ENCODE data around the gene FANCI.

FANCI gene

DNA sequence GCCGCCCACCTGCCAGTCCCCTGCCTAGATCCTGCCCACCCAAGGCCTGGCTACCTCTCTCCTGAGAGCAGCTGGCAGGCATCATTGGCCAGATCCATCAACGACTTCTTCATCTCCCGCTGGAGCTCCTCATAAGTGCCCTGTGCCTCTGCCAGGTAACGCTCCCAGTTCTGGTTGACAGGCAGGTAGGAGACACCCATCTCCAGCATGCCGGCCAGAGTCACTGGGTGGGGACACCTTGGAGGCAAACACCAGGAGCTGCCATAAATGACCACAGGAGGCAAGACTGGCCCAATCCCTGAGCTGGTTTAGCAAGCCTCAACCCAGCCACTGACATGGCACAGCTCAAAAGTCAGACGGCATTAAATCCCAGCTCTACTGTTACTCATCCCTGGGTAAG lies 83.3 kb downstream of the FANCI start:
- H3K4me3 ChIP-seq: no peak overlapping the region
- H3K27ac ChIP-seq: no peak overlapping the region

DNA sequence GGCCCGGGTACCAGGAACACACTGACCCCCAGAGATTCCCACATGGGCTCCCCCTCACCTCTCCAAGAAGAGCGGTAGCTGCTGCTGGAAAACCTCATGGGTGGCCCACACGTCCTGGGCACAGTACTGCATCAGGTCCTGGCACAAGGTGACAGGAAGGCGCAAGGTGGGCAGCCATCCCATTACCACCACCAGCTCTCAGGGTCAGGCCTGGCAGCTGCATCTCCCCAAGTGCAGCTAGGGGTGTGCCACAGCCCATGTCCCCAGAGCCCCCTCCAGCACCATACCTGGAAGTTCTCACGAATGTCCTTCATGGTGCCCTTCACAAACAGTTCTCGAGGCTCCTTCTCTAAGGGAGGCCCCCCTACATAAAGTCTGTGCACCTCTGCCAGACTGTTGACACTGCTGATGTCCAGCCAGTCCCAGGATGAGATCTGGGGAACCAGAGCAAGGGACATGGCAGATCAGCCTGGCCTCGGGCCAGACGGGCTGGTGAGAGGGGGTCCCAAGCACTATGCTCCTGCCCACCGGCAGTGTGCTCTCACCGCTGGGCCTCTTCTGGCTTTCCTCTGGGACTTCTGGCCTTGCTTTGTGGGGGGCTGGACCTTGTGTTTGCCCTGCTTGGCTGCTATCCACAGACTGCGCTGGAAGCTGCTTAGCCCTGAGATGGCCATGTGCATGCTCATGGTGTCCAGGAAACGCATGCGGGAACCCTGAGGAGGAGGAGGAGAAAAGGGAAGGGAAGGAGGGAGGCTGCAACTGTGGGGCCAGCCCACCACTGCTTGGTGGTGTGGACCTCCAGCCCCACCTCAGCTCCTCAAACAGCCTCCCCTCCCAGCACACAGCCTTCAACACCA lies 84.8 kb downstream of the FANCI start:
- H3K27ac ChIP-seq: peak overlapping the region in 5 of 21 experiments; percentile 14 to 66 (median 30)
- H3K4me3 ChIP-seq: no peak overlapping the region

DNA sequence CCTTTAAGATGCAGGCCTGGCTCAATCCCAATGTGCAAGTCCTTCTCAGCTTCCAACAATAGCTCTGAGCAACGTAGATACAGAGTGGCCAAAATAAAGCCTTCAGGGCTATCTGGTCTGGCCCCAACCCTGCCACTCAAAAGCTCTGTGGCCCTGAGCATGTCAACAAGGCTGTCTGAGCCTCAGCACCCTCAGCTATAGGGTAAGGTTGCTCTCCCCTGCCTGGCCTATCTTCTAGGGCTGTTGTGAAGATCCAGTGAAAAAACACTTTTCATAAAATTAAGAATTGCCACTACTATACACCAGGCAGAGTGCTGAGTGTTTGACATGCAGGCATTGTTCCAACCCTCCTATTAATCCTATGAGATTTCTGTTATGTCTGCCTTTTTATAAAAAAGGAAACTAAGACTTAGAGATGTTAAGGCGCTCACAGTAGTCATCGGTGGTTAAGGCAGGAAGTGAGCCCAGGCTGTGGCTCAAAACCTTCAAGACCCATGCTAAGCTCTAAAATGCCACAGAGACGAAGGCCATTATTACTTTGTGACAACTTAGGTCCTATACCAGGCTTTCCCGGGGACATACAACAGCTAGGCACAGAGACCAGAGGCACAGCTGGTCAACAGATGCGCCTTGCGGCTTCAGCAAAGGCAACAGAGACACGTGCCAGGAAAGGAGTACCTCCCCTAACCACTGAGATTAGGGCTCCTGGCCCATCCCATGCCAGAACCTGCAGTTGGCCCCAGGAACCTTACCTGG lies 85.7 kb downstream of the FANCI start:
- Histone ChIP-seq H3K27ac (peak overlapping the region in 11 of 21 experiments; percentile 14 to 66 (median 30)), H3K4me3 (no peak overlapping the region)

DNA sequence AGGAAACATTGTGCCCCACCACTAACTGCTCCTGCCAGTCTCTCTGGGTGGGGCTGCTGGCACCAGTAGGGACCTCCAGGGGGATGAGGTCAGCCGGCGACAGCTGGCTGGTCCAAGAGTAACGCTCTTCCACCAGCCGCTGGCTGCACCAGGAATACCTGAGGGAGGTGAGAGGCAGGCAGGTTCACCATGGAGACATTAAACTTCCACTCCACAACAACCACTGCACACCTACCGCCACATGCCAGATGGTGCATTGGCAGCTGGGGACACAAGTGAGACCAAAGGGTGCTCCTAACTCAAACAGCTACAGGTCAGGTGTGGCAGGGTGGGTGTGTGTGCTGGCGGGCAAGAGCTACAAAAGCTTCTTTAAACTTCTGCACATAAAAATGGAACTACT lies 86.3 kb downstream of the FANCI start:
- peak overlapping the region in 10 of 21 experiments; percentile 2 to 66 (median 30) for H3K27ac ChIP-seq

DNA sequence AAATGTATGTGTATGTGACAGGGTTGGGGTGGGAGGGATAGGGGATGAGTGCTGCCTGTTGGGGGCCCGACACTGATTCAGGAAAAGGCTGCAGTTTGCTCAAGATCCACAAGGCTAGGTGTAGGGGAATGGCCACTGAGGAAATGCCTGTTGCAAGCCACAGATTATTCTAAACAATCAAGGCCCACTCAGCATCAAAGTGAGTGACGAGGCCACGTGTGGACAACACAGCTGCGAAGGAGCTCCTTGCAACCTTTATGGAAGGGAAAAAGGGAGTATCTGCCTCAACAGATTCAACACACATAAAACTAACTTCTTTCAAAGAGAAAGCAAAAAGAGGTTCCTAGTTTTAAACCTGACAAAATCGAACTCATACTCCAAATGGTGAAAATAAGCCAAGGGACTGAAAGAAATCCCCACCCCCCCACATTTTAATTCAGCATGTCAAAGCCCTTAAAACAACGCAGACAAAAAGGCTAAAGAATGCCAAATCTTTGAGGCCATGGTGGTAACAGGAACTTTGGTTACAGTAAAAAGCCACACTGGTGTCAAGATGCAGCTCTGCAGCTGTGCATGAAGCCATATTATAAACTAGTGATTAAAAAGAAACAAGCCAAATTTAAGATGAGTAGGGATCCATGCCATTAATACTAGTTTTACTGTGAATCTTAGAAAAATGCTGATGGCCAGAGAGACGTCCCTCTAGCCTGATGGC lies 87.3 kb downstream of the FANCI start:
- Histone ChIP-seq H3K4me3 (no peak overlapping the region), H3K27ac (peak overlapping the region in 2 of 21 experiments; percentile 8 to 66)

More for the DNA sequence above, 86.3 kb downstream of the FANCI start:
- no peak overlapping the region for H3K4me3 ChIP-seq

DNA sequence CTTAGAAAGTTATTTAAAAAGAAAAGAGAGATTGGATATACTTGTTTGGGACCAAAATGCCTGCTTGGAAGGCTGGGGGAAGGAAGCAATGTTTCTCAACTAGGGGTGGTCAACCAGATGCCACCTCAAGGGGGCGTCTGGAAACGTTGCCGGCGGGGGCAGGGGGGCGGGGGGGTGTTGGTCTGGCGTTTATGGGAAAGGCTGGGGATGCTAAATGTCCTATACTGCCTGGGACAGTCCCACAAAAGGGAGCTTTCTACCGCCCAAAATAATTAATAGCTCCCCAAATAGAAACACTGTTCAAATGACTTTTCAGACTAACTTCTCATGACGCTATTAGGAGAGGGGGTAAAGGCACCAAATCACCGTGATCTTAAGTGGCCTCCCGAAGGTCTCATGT lies 88.7 kb downstream of the FANCI start:
- Histone ChIP-seq H3K27ac (peak overlapping the region in 2 of 21 experiments; percentile 11 to 66), H3K4me3 (no peak overlapping the region)

DNA sequence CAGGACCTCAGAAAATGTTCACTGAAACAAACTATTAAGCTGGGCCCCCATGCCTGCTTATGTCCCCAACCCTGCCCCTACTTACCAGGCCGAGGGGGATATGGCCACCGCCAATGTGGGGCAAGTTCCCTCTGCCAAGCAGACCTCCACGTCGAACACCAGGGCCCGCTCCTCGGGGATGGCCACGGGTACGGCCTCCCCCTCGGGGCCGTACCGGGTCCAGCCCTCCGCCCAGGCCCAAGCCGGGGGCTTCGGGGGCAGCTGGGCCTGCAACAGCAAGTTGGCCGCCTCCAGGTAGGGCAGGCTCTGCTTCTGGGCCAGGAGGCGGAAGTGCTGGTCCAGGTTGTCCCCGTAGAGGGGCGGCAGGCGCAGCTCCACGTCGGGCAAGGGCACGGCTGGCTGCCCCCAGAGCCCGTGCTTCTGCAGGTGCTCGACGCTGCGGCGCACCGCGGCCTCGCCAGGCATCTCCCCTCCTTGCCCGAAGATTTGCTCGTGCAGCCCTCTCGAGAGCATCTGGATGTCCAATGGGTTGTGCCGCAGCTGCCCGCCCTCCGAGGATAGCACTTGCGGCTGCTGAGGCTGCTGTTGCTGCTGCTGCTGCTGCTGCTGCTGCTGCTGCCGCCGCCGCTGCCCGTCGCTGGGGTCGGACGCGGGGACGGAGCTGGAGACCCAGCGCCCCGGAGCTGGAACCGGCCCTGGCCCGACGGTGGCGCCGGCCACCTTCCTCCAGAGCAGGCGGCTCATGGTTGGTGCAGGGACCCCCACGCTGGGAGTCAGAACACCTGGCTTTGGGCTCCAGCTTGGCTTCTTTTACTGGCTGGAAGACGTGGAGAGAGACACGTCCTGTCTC lies 89.5 kb downstream of the FANCI start:
- Histone ChIP-seq H3K4me3 (peak overlapping the region; percentile 68 to 94 (median 82)), H3K27ac (peak overlapping the region in 11 of 21 experiments; percentile 85 to 98 (median 94))

DNA sequence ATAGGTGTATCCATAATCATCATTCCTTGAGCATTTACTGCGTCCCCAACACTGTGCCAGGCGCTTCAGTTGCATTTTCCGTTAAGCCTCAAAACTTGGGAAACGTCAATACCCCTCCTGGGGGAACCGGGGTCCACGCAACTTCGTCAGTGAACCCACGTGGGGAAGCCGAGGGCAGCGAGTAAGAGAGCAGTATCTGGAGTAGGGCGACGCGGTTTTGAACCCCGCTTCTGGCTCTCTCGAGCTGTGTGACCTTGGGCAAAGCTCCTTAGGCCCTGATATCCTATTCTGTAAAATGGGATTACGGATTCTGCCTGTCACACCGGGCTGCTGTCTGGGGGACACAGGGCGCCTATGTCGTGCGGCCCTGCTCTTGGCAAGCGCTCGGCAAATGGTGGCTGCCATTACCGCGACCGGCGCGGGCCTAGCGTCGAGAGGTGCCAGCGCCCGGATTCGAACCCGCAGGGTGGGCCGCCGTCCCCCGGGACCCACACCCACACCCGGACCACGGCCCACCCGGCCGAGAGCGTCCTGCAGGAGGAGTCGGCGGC lies 90.3 kb downstream of the FANCI start:
- peak overlapping the region; percentile 79 to 98 (median 93) for H3K27ac ChIP-seq
- H3K4me3 ChIP-seq: peak overlapping the region; percentile 68 to 94 (median 82)

DNA sequence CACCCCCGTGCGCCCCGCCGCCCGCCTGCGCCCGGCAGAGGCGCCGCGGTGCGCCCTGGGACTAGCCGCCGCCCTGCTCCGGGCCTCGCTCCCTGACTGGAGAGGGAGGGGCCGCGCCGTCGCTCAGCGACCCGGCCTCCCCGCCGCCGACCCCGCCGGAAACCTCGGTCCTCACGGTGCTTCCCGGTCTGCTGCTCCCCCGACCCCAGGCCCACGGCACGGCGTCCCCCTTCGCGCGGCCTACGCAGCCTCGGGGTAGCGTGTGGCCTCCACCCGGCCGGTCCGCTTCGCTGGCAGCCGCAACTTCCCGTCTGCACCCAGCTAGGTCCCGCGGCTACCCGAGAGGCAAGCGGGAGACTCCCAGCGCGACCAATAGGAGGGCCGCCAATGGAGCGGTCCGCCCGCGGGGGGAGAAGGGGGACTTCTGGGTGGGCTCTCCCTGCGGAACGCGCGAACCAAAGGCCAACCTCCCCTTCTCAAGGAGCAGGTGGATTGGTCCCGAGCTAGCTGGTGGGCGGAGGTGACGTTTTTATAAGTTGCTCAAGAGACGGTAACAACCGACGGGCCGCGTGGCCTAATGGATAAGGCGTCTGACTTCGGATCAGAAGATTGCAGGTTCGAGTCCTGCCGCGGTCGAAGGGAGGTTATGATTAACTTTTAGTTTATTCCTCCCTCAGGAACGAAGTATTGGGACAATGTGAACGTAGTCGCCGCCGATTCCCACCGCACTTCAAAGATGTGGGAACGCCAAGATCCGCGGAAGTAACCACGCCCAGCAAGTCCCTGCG lies 90.9 kb downstream of the FANCI start, which contains the start of gene POLG:
Gene POLG, minus strand, starts transcription at position 315 of the 788 bp plus-strand sequence. CDS start 1,070 bp downstream, outside the sequence.
- Histone ChIP-seq H3K4me3 (peak within 1 kb of the TSS; percentile 68 to 94 (median 82)), H3K27ac (peak within 1 kb of the TSS; percentile 79 to 98 (median 93))

DNA sequence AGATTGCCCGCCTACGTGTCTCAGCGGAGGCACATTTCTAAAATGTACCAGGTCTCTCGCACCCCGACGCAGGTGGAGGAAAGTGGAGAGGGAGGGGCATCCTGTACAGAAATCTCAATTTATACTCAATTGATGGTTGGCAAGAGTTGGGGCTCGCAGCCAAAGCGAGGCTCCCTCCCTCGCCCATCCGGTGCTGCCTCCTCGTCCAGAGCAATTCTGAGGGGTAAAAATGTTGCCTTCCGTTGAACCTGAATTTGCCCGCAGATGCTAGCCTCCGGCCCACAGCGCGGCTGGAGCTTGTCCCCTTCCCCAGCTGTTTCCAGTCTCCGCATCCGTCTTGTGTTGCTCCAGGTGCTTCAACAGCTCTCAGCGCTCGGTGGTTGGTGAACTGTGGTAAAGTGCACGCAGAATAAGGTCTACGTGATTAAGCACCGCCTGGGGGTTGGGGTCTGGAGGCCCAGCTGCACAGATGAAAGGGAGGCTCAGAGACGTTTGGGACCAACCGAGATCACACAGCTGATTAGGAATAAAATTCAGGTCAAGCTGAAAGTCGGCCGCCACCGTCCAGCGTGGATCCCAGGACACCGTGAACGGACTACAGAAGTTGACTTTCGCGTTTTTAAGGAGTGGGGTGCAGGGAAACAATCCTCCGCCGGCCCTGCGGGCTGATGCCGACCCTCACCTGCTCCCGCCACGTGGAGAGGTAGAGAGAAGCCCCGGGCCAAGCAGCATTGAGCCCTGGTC lies 91.7 kb downstream of the FANCI start:
- Histone ChIP-seq H3K27ac (peak overlapping the region in 13 of 21 experiments; percentile 5 to 98 (median 79)), H3K4me3 (peak overlapping the region; percentile 68 to 94 (median 82))

DNA sequence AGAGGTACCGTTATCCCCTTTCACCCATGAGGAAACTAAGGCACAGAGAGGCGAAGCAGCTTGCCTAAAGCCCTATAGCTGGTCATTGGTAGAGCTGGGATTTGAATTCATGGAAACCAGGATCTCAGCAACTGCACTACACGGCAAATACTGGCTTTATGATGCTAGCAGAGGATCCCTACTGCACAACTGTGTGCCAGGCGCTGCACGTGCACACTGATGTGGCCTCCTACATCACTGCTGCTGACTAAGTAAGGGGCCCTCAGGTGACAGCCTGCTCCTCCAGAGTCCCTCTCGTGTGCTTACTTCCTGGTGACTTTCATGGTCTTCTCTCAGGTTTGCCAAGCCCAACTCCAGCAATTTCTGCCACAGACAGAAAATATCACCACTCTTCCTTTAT lies 94.3 kb downstream of the FANCI start:
- no peak overlapping the region for H3K27ac ChIP-seq
- H3K4me3 ChIP-seq: no peak overlapping the region

DNA sequence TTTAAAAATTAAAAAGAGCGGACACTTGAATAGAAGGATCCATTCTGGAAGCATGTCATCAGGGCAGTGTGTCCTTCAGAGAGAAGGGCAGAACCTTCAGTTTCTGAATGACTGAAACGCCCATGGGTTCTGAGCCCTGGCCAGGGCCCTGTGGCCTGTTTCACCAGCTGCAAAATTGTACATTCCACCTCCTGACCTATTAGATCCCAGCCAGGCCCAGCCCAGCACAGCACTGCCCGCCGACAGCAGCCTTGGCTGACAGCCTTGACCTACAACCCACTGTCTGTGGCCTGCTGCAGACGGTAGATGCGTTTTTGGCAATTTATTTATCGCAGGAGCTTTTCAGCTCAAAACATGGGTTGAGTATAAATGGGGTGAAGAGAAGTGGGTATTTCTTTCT lies 96.8 kb downstream of the FANCI start:
- no peak overlapping the region for H3K4me3 ChIP-seq

DNA sequence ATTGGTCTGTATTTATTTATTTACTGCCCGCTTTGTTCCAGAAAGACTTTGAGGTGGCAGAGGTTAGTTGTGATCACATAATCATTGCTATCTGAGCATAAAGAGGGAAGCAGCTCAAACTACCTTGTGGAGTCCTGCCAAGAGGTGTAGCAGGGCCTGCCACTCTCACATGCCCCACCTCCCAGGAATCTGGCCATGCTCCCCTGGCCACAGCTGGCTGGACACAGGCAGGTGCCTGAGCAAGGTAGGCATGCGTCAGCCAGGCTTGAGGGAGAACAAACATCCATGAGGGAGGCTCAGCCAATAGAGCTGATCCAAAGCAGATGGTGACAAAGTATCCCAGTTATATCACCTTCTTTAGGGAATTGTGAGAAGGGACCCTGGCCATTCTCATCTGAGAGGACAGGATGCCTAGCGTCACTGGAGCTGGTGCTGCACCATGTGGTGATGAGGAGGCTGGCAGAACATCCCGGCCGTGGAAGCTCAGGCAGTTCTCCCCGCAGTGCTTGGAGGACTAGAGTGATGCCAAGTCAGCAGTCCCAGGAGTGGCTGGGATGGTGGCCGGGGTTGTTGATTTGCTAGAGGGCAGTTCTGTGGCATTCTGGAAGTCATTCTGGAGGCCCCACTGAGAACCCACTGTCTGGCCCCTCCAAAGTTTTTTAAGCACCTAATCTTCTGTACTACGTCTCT lies 97.7 kb downstream of the FANCI start:
- Histone ChIP-seq H3K4me3 (no peak overlapping the region), H3K27ac (no peak overlapping the region)

More for the DNA sequence above, 96.8 kb downstream of the FANCI start:
- H3K27ac ChIP-seq: no peak overlapping the region

DNA sequence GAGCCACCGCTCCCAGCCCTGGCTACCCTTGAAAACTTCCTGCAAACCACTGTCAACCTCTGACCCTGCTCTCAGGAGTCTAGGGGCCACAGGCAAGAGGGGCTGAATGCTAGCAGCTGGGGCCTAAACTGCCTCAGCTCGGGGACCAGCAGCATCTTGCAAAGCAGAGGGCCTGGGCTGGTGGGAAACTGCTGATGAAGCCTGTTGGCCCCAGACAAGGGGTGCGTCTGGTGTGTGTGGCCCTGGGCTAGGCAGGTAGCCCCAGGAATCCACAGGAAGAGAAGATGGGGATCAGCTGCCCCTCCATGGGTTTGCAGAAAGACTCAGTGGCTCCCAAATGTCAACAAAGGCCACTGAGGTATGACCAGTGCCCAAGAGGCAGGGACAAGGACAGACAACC lies 99.1 kb downstream of the FANCI start:
- Histone ChIP-seq H3K27ac (no peak overlapping the region), H3K4me3 (no peak overlapping the region)

DNA sequence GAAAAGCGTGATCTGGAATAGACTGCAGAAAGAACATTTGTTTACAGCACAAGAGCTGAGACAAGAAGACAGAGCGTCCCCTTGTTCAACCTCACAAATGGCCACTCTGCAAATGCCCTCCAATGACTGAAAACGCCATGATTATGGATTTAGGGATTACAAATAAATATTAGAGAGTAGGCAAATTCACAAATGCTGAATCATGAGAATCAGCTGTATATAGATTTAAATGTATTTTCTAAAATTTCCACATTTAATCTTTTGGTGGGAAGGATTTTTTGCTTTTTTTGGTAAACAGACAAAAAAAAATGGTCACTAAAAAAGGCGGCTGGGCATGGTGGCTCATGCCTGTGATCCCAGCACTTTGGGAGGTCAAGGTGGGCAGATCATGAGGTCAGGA lies 101.5 kb downstream of the FANCI start:
- H3K27ac ChIP-seq: no peak overlapping the region
- H3K4me3 ChIP-seq: no peak overlapping the region

DNA sequence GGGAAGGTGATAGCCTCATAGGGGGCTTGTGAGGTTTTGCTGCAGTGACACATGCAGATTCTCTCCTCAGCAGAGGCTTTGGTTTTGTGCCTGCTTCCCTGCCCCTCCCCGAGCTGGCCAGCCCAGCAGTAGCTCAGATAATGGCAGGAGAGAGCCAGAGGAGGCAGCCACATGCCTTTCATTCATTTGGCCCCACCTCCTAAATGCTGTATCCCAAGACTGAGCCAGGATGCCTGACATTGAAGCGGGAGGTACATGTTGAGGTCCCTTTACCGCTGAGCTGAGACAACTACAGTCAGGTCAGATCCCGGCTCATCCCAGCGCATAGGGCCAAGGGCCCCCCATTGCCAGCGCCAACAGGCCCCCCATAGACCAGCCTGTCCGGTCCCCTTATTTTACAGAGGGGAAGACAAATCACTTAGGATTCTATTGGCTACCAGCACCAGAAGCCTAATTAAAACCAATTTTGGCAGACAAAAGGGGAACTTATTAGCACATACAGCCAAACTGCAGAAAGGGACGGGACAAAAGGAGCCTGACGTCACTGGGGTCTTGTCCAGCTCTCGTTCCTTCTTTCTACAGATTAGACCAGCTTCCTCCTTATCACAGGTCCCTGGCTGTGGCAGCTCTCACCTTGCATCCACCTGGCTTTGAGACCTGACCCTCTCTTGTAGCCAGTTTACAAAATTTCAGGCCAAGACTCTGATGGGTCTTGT lies 102.9 kb downstream of the FANCI start:
- Histone ChIP-seq H3K4me3 (no peak overlapping the region), H3K27ac (no peak overlapping the region)

All from skin epidermis (tissue), 12 donors.